Stimulated activated memory B cell treated with anti-CD40 and anti-IgM and Interleukin-4, amounts not matched to agents 10 μg/mL and 1 μg/mL and 100 μg/mL, for 72 hours (primary cell): Measurements from ENCODE around the gene SEMA7A.
"Not testable (repeated sequence)": the region's sequence is repeated elsewhere in the genome, so short reads cannot be mapped to it uniquely, and the experiment has no call there.

Source experiments
- ATAC-seq: fragments of 150-1000 bp; cut with Tn5 transposase; 2 replicates; pipeline ENCODE4 v1.10.0; 2021
- H3K27ac Mint-ChIP-seq: one replicate; pipeline ENCODE4 v1.8.0; 2022; ENCODE audit warnings: mild to moderate bottlenecking, mixed read lengths
- H3K27me3 Mint-ChIP-seq: one replicate; pipeline ENCODE4 v1.8.0; 2022; ENCODE audit warnings: mixed read lengths
- H3K36me3 Mint-ChIP-seq: one replicate; pipeline ENCODE4 v1.8.0; 2022; ENCODE audit warnings: mixed read lengths
- H3K4me1 Mint-ChIP-seq: one replicate; pipeline ENCODE4 v1.8.0; 2022; ENCODE audit warnings: mixed read lengths
- H3K4me3 Mint-ChIP-seq: one replicate; pipeline ENCODE4 v1.8.0; 2022; ENCODE audit warnings: mild to moderate bottlenecking, moderate library complexity, mixed read lengths
- H3K9me3 Mint-ChIP-seq: one replicate; pipeline ENCODE4 v1.8.0; 2022; ENCODE audit warnings: mixed read lengths

SEMA7A gene

GRCh38 chr15:74433592-74434262 lies at the start of gene SEMA7A:
SEMA7A (minus strand) TSS chr15:74433958; CDS start chr15:74433918, 40 bp downstream.
- no peaks in the 10 kb centered on the region for H3K9me3 Mint-ChIP-seq
- H3K36me3 Mint-ChIP-seq = peaks cover 42% of the 10 kb centered on the region
- peak; percentile 89 for ATAC-seq
- H3K27me3 Mint-ChIP-seq = no peaks in the 10 kb centered on the region
- peak within 1 kb of the TSS; percentile 94 for H3K4me3 Mint-ChIP-seq
- H3K27ac Mint-ChIP-seq = peak within 1 kb of the TSS; percentile 94
- peaks cover 75% of the 10 kb centered on the region for H3K4me1 Mint-ChIP-seq

GRCh38 chr15:74482661-74483060 lies 48.9 kb upstream of the SEMA7A start:
- H3K27ac Mint-ChIP-seq = no peak overlapping the region

DNA sequence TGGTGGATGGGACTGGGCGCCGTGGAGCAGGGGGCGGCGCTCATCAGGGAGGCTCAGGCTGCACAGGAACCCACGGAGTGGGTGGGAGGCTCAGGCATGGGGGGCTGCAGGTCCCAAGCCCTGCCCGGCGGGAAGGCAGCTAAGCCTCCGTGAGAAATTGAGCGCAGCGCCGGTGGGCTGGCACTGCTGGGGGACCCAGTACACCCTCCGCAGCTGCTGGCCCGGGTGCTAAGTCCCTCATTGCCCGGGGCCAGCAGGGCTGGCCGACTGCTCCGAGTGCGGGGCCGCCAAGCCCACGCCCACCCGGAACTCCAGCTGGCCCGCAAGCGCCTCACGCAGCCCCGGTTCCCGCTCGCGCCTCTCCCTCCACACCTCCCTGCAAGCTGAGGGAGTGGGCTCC lies 46.6 kb upstream of the SEMA7A start:
- not testable (repeated sequence) for H3K27me3 Mint-ChIP-seq, ATAC-seq, H3K4me1 Mint-ChIP-seq, H3K4me3 Mint-ChIP-seq, H3K9me3 Mint-ChIP-seq, H3K27ac Mint-ChIP-seq
- peaks cover 32% of the 10 kb centered on the region for H3K36me3 Mint-ChIP-seq

More at GRCh38 chr15:74482661-74483060, 48.9 kb upstream of the SEMA7A start:
- Mint-ChIP-seq H3K4me1 (no peaks in the 10 kb centered on the region), H3K9me3 (no peaks in the 10 kb centered on the region), H3K4me3 (no peak overlapping the region), H3K27me3 (no peaks in the 10 kb centered on the region), H3K36me3 (peaks cover 28% of the 10 kb centered on the region)
- ATAC-seq = no peak

DNA sequence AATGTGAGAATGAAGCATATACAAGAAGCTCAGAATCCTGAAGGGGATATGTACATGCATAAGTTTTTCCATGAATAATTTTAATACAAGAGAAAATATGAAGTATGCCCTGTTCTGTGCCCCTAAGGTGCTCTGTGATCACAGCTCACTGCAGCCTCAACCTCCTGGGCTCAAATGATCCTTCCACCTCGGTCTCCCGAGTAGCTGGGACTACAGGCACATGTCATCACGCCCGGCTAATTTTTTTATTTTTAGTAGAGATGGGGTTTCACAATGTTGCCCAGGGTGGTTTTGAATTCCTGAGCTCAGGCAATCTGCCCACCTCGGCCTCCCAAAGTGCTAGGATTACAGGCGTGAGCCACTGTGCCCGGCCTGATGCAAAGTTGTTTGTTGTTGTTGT lies 37.9 kb upstream of the SEMA7A start:
- ATAC-seq, H3K27ac Mint-ChIP-seq, H3K4me3 Mint-ChIP-seq, H3K27me3 Mint-ChIP-seq, H3K4me1 Mint-ChIP-seq, H3K9me3 Mint-ChIP-seq: not testable (repeated sequence)
- H3K36me3 Mint-ChIP-seq = peaks cover 41% of the 10 kb centered on the region

GRCh38 chr15:74470631-74471395 lies 37.1 kb upstream of the SEMA7A start:
- Mint-ChIP-seq H3K4me1 (no peaks in the 10 kb centered on the region), H3K9me3 (no peaks in the 10 kb centered on the region), H3K36me3 (peaks cover 36% of the 10 kb centered on the region), H3K27me3 (no peaks in the 10 kb centered on the region), H3K4me3 (no peak overlapping the region), H3K27ac (no peak overlapping the region)
- no peak for ATAC-seq

- Mint-ChIP-seq H3K36me3 (peaks cover 37% of the 10 kb centered on the region), H3K4me1 (peaks cover 11% of the 10 kb centered on the region), H3K27ac (no peak overlapping the region), H3K9me3 (peaks cover 5% of the 10 kb centered on the region), H3K27me3 (no peaks in the 10 kb centered on the region), H3K4me3 (no peak overlapping the region)
- ATAC-seq = no peak
Observed at GRCh38 chr15:74468341-74469032, 34.7 kb upstream of the SEMA7A start.

DNA sequence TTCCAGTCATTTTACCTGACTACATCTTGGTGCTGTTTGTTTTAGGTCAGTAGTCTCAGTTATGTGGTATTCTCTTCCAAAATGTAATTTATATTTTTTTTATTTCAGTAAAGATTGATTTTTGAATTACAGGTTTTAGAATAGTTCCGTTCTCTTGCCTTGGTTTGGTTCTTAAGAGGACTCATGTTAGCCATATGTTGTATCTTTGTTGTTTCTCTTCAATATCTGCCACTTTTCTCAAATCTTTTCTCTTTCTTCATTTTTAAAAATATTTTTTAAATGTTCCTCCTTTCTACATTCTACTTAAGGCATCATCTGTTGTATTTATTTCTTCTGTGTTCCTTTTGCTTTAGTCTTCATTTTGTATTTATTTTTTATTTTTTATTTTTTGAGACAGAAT lies 32.8 kb upstream of the SEMA7A start:
- peaks cover 5% of the 10 kb centered on the region for H3K9me3 Mint-ChIP-seq
- H3K4me1 Mint-ChIP-seq = peaks cover 30% of the 10 kb centered on the region
- H3K36me3 Mint-ChIP-seq = peaks cover 30% of the 10 kb centered on the region
- H3K27me3 Mint-ChIP-seq = no peaks in the 10 kb centered on the region
- no peak overlapping the region for H3K27ac Mint-ChIP-seq
- no peak overlapping the region for H3K4me3 Mint-ChIP-seq
- no peak for ATAC-seq

- H3K36me3 Mint-ChIP-seq = peaks cover 25% of the 10 kb centered on the region
- peaks cover 5% of the 10 kb centered on the region for H3K9me3 Mint-ChIP-seq
- H3K4me3 Mint-ChIP-seq = no peak overlapping the region
- ATAC-seq = no peak
- H3K27me3 Mint-ChIP-seq = no peaks in the 10 kb centered on the region
- peaks cover 41% of the 10 kb centered on the region for H3K4me1 Mint-ChIP-seq
- no peak overlapping the region for H3K27ac Mint-ChIP-seq
Observed at GRCh38 chr15:74464897-74465296, 31.1 kb upstream of the SEMA7A start.

DNA sequence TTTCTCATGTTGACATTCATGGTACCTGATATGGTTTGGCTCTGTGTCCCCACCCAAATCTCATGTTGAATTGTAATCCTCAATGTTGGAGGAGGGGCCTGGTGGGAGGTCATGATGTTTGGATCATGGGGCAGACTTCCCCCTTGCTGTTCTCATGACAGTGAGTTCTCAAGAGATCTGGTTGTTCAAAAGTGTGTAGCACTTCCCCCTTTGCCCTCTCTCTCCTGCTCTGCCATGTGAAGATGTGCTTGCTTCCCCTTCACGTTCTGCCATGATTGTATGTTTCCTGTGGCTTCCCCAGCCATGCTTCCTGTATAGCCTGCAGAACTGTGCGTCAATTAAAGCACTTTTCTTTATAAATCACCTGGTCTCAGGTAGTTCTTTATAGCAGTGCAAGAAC lies 30.5 kb upstream of the SEMA7A start:
- Mint-ChIP-seq H3K36me3 (peaks cover 22% of the 10 kb centered on the region), H3K4me1 (peaks cover 43% of the 10 kb centered on the region), H3K27ac (no peak overlapping the region), H3K27me3 (no peaks in the 10 kb centered on the region), H3K9me3 (peaks cover 5% of the 10 kb centered on the region), H3K4me3 (no peak overlapping the region)
- no peak for ATAC-seq

DNA sequence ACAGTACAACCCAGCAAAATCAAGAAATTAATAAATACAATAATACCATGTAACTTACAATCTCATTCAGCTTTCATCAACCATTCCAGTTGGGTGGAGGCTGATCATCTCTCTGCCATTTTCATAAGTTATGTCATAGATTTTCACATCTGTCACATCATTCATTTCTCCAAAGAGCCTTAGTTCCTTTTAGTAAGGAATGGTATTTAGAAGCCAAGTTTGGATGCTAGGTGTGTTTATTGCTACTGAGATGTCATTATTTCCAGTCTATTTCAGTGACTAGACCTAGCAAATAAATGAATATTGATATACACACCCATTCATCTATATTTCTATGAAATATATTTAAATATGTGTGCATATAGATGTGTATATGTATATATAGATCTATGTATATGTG lies 29.9 kb upstream of the SEMA7A start:
- peaks cover 49% of the 10 kb centered on the region for H3K4me1 Mint-ChIP-seq
- ATAC-seq = no peak
- H3K4me3 Mint-ChIP-seq = peak overlapping the region; percentile 16
- H3K36me3 Mint-ChIP-seq = peaks cover 22% of the 10 kb centered on the region
- H3K27ac Mint-ChIP-seq = no peak overlapping the region
- H3K9me3 Mint-ChIP-seq = peaks cover 5% of the 10 kb centered on the region
- H3K27me3 Mint-ChIP-seq = no peaks in the 10 kb centered on the region

DNA sequence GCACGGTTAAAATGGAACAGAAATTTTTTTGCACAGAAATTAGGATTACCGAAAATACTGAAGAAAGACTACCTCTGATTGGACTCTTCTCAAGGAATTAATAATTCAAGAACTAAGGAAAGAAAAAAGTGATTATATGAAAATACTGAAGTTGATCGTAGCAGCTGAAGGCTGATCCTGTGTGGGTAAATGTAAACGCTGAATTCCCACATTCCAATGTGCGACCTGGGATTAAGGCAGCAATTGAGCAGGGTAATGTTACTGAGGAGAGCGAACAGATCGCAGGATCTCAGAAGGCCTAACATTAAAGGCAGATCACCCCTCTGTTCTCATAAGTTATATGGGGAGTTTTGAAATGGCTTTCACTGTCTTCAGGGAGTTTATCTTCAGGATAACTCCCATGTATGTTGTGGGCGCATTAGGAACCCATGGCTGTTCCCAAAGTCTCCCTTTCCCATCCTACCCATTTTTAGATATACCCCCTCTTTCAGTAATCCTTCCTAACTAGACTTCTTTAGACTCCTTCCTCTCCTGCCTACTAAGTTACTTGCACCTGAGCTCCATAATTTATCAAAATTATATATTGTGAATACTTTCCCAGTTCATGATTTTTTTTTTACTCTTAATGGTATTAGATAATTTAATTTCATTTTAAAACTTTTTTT lies 28.2 kb upstream of the SEMA7A start:
- Mint-ChIP-seq H3K4me1 (peaks cover 59% of the 10 kb centered on the region), H3K4me3 (peak overlapping the region; percentile 97), H3K9me3 (peaks cover 5% of the 10 kb centered on the region), H3K27ac (peak overlapping the region; percentile 79), H3K27me3 (no peaks in the 10 kb centered on the region), H3K36me3 (peaks cover 26% of the 10 kb centered on the region)
- ATAC-seq = no peak

- peaks cover 30% of the 10 kb centered on the region for H3K36me3 Mint-ChIP-seq
- peak; percentile 97 for ATAC-seq
- no peaks in the 10 kb centered on the region for H3K27me3 Mint-ChIP-seq
- peaks cover 5% of the 10 kb centered on the region for H3K9me3 Mint-ChIP-seq
- H3K4me3 Mint-ChIP-seq = peak within 1 kb of the TSS; percentile 97
- peak within 1 kb of the TSS; percentile 79 for H3K27ac Mint-ChIP-seq
- peaks cover 59% of the 10 kb centered on the region for H3K4me1 Mint-ChIP-seq
Observed at GRCh38 chr15:74460871-74461846, 27.4 kb upstream of the SEMA7A start, which contains the start of gene UBL7. UBL7 (minus strand) TSS chr15:74461160; CDS start chr15:74458867, 2,293 bp downstream.

GRCh38 chr15:74460298-74460697 lies 26.5 kb upstream of the SEMA7A start:
- ATAC-seq = peak; percentile 65
- H3K27me3 Mint-ChIP-seq = no peaks in the 10 kb centered on the region
- H3K9me3 Mint-ChIP-seq = peaks cover 5% of the 10 kb centered on the region
- H3K27ac Mint-ChIP-seq = peak overlapping the region; percentile 79
- peaks cover 35% of the 10 kb centered on the region for H3K36me3 Mint-ChIP-seq
- peaks cover 59% of the 10 kb centered on the region for H3K4me1 Mint-ChIP-seq
- peak overlapping the region; percentile 97 for H3K4me3 Mint-ChIP-seq

- H3K36me3 Mint-ChIP-seq = peaks cover 37% of the 10 kb centered on the region
- peak overlapping the region; percentile 79 for H3K27ac Mint-ChIP-seq
- ATAC-seq, H3K27me3 Mint-ChIP-seq, H3K9me3 Mint-ChIP-seq: not testable (repeated sequence)
- peak overlapping the region; percentile 97 for H3K4me3 Mint-ChIP-seq
- peaks cover 60% of the 10 kb centered on the region for H3K4me1 Mint-ChIP-seq
Observed at GRCh38 chr15:74459798-74460197, 26.0 kb upstream of the SEMA7A start.
